Sciatic nerve (tissue), 2 donors: ENCODE measurements around the gene YIPF5. TPM values are rescaled to one million over a fixed set of nuclear protein-coding genes. Genes with fewer than 3 reads are reported as not detected.

Experiments used
- ATAC-seq: fragments of 200-7000 bp; cut with Tn5 transposase; one replicate; pipeline ENCODE4 v1.9.1; 2020; ENCODE audit warnings: mild to moderate bottlenecking, moderate library complexity
- DNase-seq: peaks from one replicate; pipeline ENCODE4 v3.0.0-alpha.2; 2020; ENCODE audit warnings: low spot score
- intact Hi-C: fragments of 100-400 bp; cut with DNase I; formaldehyde crosslinking; loops from one replicate; pipeline ENCODE4 v1.14.2; 2022
- total RNA-seq: library from RNA; stranded (reverse); fragmentation: NEBNext Ultra II Directional; extraction: Animal tissue kit (Norgen Biotek cat#: 25700); gene quantifications from one replicate; pipeline ENCODE4 v1.2.1, GENCODE V29; 2021
- donor health status: DM: no; HTN: no; CAD: no.
- donor health status: DM: no; HTN: no; CAD: no.

YIPF5 gene
- total RNA-seq, 1 donor from 2014 or later, result 47.8 TPM

- no peak for DNase-seq
- ATAC-seq, result no peak
- intact Hi-C loops, result loop anchor here (5.0 kb wide), 1 partner anchor 1671 kb away; no protein-coding TSS in a partner anchor
Measured at GRCh38 chr5:144133050-144133633, 37.3 kb downstream of the YIPF5 start.

GRCh38 chr5:144131261-144131660 lies 39.2 kb downstream of the YIPF5 start:
- ATAC-seq, result no peak

GRCh38 chr5:144130306-144130705 lies 40.2 kb downstream of the YIPF5 start:
- no peak for ATAC-seq
- DNase-seq, result no peak
- intact Hi-C loops, result loop anchor here (5.0 kb wide), 1 partner anchor 1668 kb away; no protein-coding TSS in a partner anchor

More at GRCh38 chr5:144131261-144131660, 39.2 kb downstream of the YIPF5 start:
- no peak for DNase-seq
- intact Hi-C loops, result loop anchor here (5.0 kb wide), 1 partner anchor 1669 kb away; no protein-coding TSS in a partner anchor

GRCh38 chr5:144128844-144129243 lies 41.6 kb downstream of the YIPF5 start:
- no peak for ATAC-seq
- DNase-seq, result no peak

GRCh38 chr5:144126707-144127106 lies 43.8 kb downstream of the YIPF5 start:
- ATAC-seq (no peak), DNase-seq (no peak)
- intact Hi-C loops, result no loop called here

More at GRCh38 chr5:144128844-144129243, 41.6 kb downstream of the YIPF5 start:
- intact Hi-C loops, result no loop called here

GRCh38 chr5:144125163-144125726 lies 45.2 kb downstream of the YIPF5 start:
- ATAC-seq, result no peak
- DNase-seq, result no peak
- intact Hi-C loops, result no loop called here

- no peak for DNase-seq
- intact Hi-C loops, result no loop called here
- ATAC-seq, result no peak
Measured at GRCh38 chr5:144122641-144123040, 47.8 kb downstream of the YIPF5 start.

GRCh38 chr5:144122081-144122480 lies 48.4 kb downstream of the YIPF5 start:
- intact Hi-C loops, result no loop called here
- no peak for ATAC-seq

GRCh38 chr5:144121577-144121976 lies 48.9 kb downstream of the YIPF5 start:
- DNase-seq, result no peak
- intact Hi-C loops, result no loop called here
- ATAC-seq, result no peak

More at GRCh38 chr5:144122081-144122480, 48.4 kb downstream of the YIPF5 start:
- no peak for DNase-seq

- ATAC-seq, result no peak
Measured at GRCh38 chr5:144120661-144121180, 49.7 kb downstream of the YIPF5 start.

GRCh38 chr5:144117412-144117811 lies 53.0 kb downstream of the YIPF5 start:
- ATAC-seq (no peak), DNase-seq (no peak)
- intact Hi-C loops, result no loop called here

More at GRCh38 chr5:144120661-144121180, 49.7 kb downstream of the YIPF5 start:
- no peak for DNase-seq
- intact Hi-C loops, result no loop called here

GRCh38 chr5:144114571-144114970 lies 55.9 kb downstream of the YIPF5 start:
- DNase-seq (no peak), ATAC-seq (no peak)
- intact Hi-C loops, result no loop called here

Other genes with a start within 250 kb of the YIPF5 start
- gene KCTD16, start 214 bp upstream of the YIPF5 start, total RNA-seq, result 0.53 TPM